Activated naive CD4-positive, alpha-beta T cell treated with anti-CD3 and anti-CD28 coated beads, Interleukin-2, amount 10 ng/mL, durations not matched to agents 7 days and 5 days (primary cell): Measurements from ENCODE around the gene TMEM135.

Experiments
- CTCF ChIA-PET: fragments of 350-600 bp; sonication (Branson Sonifier 250); formaldehyde crosslinking; loops from one replicate; lab custom pipeline; 2021; ENCODE audit warnings: antibody characterized with exemption; lab: Charles Lee
- DNase-seq: peaks from one replicate; pipeline ENCODE4 v3.0.0-alpha.2; 2020
- H3K27ac Mint-ChIP-seq: one replicate; pipeline ENCODE4 v1.8.0; 2021; ENCODE audit warnings: mild to moderate bottlenecking, moderate library complexity, mixed read lengths
- H3K27me3 Mint-ChIP-seq: one replicate; pipeline ENCODE4 v1.8.0; 2021; ENCODE audit warnings: mild to moderate bottlenecking, mixed read lengths
- H3K36me3 Mint-ChIP-seq: one replicate; pipeline ENCODE4 v1.8.0; 2021; ENCODE audit warnings: mixed read lengths
- H3K4me1 Mint-ChIP-seq: one replicate; pipeline ENCODE4 v1.8.0; 2021; ENCODE audit warnings: mixed read lengths
- H3K4me3 Mint-ChIP-seq: one replicate; pipeline ENCODE4 v1.8.0; 2021; ENCODE audit warnings: mild to moderate bottlenecking, moderate library complexity, mixed read lengths
- H3K9me3 Mint-ChIP-seq: one replicate; pipeline ENCODE4 v1.8.0; 2021; ENCODE audit warnings: mixed read lengths

Gene TMEM135

GRCh38 chr11:87300640-87301380 lies 263.1 kb downstream of the TMEM135 start:
- Mint-ChIP-seq H3K27me3 (no peaks in the 10 kb centered on the region), H3K4me3 (no peak overlapping the region), H3K27ac (no peak overlapping the region), H3K4me1 (peaks cover 7% of the 10 kb centered on the region), H3K9me3 (no peaks in the 10 kb centered on the region), H3K36me3 (peaks cover 2% of the 10 kb centered on the region)
- no peak for DNase-seq
- CTCF ChIA-PET: interaction anchor here (0.6 to 2.4 kb wide), 4 partner anchors 11 to 491 kb away, joined by 3 to 10 read pairs (median 6); no protein-coding TSS in a partner anchor

- H3K4me3 Mint-ChIP-seq: no peak overlapping the region
- CTCF ChIA-PET: interaction anchor here (1.5 to 2.4 kb wide), 2 partner anchors 12 to 363 kb away, joined by 7 to 10 read pairs; no protein-coding TSS in a partner anchor
- H3K36me3 Mint-ChIP-seq: peaks cover 2% of the 10 kb centered on the region
Measured at GRCh38 chr11:87301785-87302540, 264.2 kb downstream of the TMEM135 start.

GRCh38 chr11:87304412-87304811 lies 266.7 kb downstream of the TMEM135 start:
- DNase-seq: no peak
- CTCF ChIA-PET: no interaction called here

More at GRCh38 chr11:87301785-87302540, 264.2 kb downstream of the TMEM135 start:
- no peak overlapping the region for H3K27ac Mint-ChIP-seq
- H3K4me1 Mint-ChIP-seq: peaks cover 7% of the 10 kb centered on the region
- DNase-seq: no peak
- H3K27me3 Mint-ChIP-seq: no peaks in the 10 kb centered on the region
- no peaks in the 10 kb centered on the region for H3K9me3 Mint-ChIP-seq

GRCh38 chr11:87306262-87306851 lies 268.6 kb downstream of the TMEM135 start:
- Mint-ChIP-seq H3K9me3 (no peaks in the 10 kb centered on the region), H3K36me3 (peaks cover 11% of the 10 kb centered on the region), H3K4me1 (no peaks in the 10 kb centered on the region), H3K27me3 (no peaks in the 10 kb centered on the region), H3K27ac (peak overlapping the region; percentile 24), H3K4me3 (no peak overlapping the region)
- CTCF ChIA-PET: interaction anchor here (1.5 kb wide), 1 partner anchor 367 kb away, joined by 3 read pairs; no protein-coding TSS in a partner anchor
- no peak for DNase-seq

More at GRCh38 chr11:87304412-87304811, 266.7 kb downstream of the TMEM135 start:
- Mint-ChIP-seq H3K36me3 (peaks cover 7% of the 10 kb centered on the region), H3K9me3 (no peaks in the 10 kb centered on the region), H3K4me3 (no peak overlapping the region), H3K27ac (no peak overlapping the region), H3K27me3 (no peaks in the 10 kb centered on the region), H3K4me1 (no peaks in the 10 kb centered on the region)

- CTCF ChIA-PET: no interaction called here
- H3K27me3 Mint-ChIP-seq: no peaks in the 10 kb centered on the region
- peaks cover 11% of the 10 kb centered on the region for H3K36me3 Mint-ChIP-seq
- DNase-seq: no peak
- H3K4me1 Mint-ChIP-seq: no peaks in the 10 kb centered on the region
- H3K4me3 Mint-ChIP-seq: no peak overlapping the region
- no peaks in the 10 kb centered on the region for H3K9me3 Mint-ChIP-seq
- H3K27ac Mint-ChIP-seq: no peak overlapping the region
Measured at GRCh38 chr11:87307101-87307500, 269.4 kb downstream of the TMEM135 start.

DNA sequence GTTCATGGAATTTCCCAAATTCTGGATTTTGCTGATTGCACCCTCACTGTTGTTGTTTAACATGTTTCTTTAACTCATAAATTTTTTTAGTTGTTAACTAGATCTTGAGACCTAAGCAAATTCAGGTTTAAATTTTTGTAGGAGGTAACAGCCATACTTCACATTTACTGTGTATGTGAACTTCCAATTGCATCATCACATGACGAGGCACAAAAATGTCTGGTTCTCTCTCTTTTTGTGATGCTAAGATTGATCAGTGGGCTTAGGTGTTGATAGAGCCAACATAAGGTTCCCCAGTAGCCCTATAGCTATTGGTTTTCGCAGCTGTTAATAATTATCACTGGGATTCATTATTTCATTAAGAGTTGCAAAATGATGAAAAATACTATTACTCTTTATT lies 277.5 kb downstream of the TMEM135 start:
- Mint-ChIP-seq H3K36me3 (peaks cover 2% of the 10 kb centered on the region), H3K4me1 (no peaks in the 10 kb centered on the region), H3K27ac (no peak overlapping the region), H3K27me3 (no peaks in the 10 kb centered on the region), H3K4me3 (no peak overlapping the region), H3K9me3 (no peaks in the 10 kb centered on the region)
- DNase-seq: no peak
- CTCF ChIA-PET: no interaction called here

DNA sequence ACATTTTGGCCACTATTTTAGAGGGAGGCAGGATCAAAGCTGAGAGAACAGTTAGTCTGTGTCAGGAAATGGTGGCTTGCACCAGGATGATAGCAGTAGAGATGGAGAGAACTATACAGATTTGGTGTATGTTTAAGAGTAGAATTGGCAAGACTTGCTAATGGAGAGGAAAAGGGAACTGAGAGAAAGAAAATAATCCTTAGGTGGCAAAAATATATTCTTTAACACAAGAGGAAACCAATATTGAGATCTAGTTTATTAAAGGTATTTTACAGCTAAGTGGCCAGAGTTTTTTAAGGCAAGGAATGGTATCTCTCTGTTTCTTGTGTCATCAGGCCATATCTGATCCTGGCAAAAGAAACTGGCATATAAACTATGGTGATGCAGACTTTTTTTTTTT lies 278.8 kb downstream of the TMEM135 start:
- H3K9me3 Mint-ChIP-seq: no peaks in the 10 kb centered on the region
- no peak for DNase-seq
- H3K4me1 Mint-ChIP-seq: no peaks in the 10 kb centered on the region
- no peak overlapping the region for H3K27ac Mint-ChIP-seq
- no peaks in the 10 kb centered on the region for H3K27me3 Mint-ChIP-seq
- H3K36me3 Mint-ChIP-seq: peaks cover 2% of the 10 kb centered on the region
- no peak overlapping the region for H3K4me3 Mint-ChIP-seq
- CTCF ChIA-PET: interaction anchor here (0.6 to 1.0 kb wide), 3 partner anchors 108 to 1603 kb away, joined by 3 read pairs; no protein-coding TSS in a partner anchor

DNA sequence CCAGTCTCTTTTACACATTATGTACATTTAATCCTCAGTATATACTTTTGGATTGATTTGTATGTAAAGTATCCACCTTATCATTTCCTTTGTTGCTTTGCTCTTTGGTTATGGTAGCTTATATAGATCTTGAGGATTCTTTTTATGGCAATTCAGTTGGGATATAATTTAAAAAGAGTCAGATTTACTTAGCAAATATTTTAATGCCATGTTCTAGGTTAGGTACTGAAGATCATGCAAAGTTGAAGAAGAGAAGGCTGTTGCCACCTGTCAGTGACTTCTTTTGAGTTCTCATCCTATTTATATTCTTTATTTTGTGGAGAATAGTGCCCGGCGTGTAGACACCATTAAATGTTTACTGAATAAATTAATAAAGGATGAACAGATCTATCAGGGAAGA lies 279.7 kb downstream of the TMEM135 start:
- Mint-ChIP-seq H3K4me3 (no peak overlapping the region), H3K36me3 (peaks cover 2% of the 10 kb centered on the region), H3K27me3 (no peaks in the 10 kb centered on the region), H3K9me3 (no peaks in the 10 kb centered on the region), H3K27ac (no peak overlapping the region), H3K4me1 (no peaks in the 10 kb centered on the region)
- DNase-seq: no peak
- CTCF ChIA-PET: interaction anchor here (1.0 kb wide), 1 partner anchor 379 kb away, joined by 3 read pairs; no protein-coding TSS in a partner anchor

GRCh38 chr11:87320123-87320522 lies 282.4 kb downstream of the TMEM135 start:
- no peaks in the 10 kb centered on the region for H3K4me1 Mint-ChIP-seq
- H3K4me3 Mint-ChIP-seq: no peak overlapping the region
- H3K9me3 Mint-ChIP-seq: no peaks in the 10 kb centered on the region
- H3K27me3 Mint-ChIP-seq: no peaks in the 10 kb centered on the region
- CTCF ChIA-PET: no interaction called here
- H3K36me3 Mint-ChIP-seq: peaks cover 5% of the 10 kb centered on the region
- H3K27ac Mint-ChIP-seq: no peak overlapping the region
- DNase-seq: no peak

- no peak overlapping the region for H3K4me3 Mint-ChIP-seq
- no peaks in the 10 kb centered on the region for H3K27me3 Mint-ChIP-seq
- CTCF ChIA-PET: no interaction called here
- H3K4me1 Mint-ChIP-seq: no peaks in the 10 kb centered on the region
- no peak overlapping the region for H3K27ac Mint-ChIP-seq
- H3K9me3 Mint-ChIP-seq: no peaks in the 10 kb centered on the region
- H3K36me3 Mint-ChIP-seq: peaks cover 10% of the 10 kb centered on the region
- DNase-seq: no peak
Measured at GRCh38 chr11:87322568-87322967, 284.8 kb downstream of the TMEM135 start.

DNA sequence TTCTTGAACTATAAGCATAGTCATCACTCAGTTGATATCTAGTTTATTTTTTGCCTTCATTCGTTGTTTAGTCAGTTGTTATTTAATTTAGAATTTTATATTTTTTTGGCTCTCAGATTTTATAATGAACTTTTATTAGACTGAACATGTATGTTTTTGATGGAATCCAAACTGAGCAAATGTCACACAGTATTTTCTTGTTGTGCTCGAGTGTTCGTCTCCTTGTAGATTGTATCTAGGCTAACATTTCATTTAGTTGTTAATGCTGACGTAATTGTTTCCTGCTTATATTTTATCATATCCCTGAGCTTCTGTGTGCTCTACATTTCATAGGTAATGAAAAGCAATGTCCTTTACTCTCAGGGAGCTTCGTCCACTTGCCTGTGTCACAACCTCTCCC lies 286.2 kb downstream of the TMEM135 start:
- CTCF ChIA-PET: no interaction called here
- Mint-ChIP-seq H3K27me3 (no peaks in the 10 kb centered on the region), H3K36me3 (peaks cover 13% of the 10 kb centered on the region), H3K4me3 (no peak overlapping the region), H3K4me1 (no peaks in the 10 kb centered on the region), H3K9me3 (peaks cover 2% of the 10 kb centered on the region), H3K27ac (no peak overlapping the region)
- DNase-seq: no peak

DNA sequence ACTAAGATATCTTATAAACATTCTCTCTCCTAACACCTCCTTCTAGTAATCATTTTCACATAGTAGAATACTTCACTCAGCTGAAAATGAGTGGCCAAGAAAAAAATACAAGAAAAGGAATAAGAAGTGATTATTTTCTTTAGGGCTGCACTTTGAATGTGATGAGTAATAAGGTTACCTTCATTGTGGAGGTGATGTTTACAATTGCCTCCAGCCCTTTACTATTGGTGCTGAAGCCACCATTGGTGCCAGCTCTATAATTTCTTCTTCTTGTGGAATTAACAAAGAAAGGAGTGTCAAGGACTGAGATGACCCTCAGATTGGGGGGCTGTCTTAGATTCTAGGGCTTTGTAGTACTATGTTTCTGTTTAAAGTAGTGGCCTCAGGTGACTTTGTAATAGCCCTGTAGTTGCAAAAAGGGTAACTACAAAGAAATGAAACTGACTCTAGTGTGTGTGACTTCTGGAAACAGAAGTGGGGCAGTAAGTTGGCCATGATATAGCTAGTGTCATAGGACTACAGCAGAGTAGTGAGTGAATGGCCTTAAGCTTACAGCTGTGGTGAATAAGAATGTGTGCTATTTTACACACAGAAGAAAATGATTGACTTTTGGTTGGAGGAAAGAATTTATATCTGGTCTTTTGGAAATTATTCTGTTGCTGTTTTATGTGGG lies 287.2 kb downstream of the TMEM135 start:
- Mint-ChIP-seq H3K27ac (no peak overlapping the region), H3K4me3 (no peak overlapping the region), H3K36me3 (peaks cover 13% of the 10 kb centered on the region), H3K27me3 (no peaks in the 10 kb centered on the region), H3K9me3 (peaks cover 2% of the 10 kb centered on the region), H3K4me1 (no peaks in the 10 kb centered on the region)
- no peak for DNase-seq
- CTCF ChIA-PET: no interaction called here

- H3K9me3 Mint-ChIP-seq: peaks cover 2% of the 10 kb centered on the region
- CTCF ChIA-PET: no interaction called here
- H3K36me3 Mint-ChIP-seq: peaks cover 13% of the 10 kb centered on the region
- no peaks in the 10 kb centered on the region for H3K27me3 Mint-ChIP-seq
- no peak overlapping the region for H3K4me3 Mint-ChIP-seq
- no peaks in the 10 kb centered on the region for H3K4me1 Mint-ChIP-seq
- H3K27ac Mint-ChIP-seq: no peak overlapping the region
- no peak for DNase-seq
Measured at GRCh38 chr11:87325490-87325872, 287.7 kb downstream of the TMEM135 start.

GRCh38 chr11:87326594-87326993 lies 288.9 kb downstream of the TMEM135 start:
- Mint-ChIP-seq H3K27ac (no peak overlapping the region), H3K4me1 (no peaks in the 10 kb centered on the region), H3K36me3 (peaks cover 13% of the 10 kb centered on the region), H3K9me3 (peaks cover 2% of the 10 kb centered on the region), H3K27me3 (no peaks in the 10 kb centered on the region), H3K4me3 (no peak overlapping the region)
- CTCF ChIA-PET: no interaction called here
- DNase-seq: no peak
